Spleen (tissue), 3 donors: ENCODE data around the gene ASTE1.

Experiments
- POLR2A ChIP-seq, 3 donors: fragments of 450-650 bp; IDR thresholded peaks; one replicate each; pipeline ENCODE4 v1.5.1; 2017; ENCODE audit warnings: antibody characterized with exemption in 3 of 3, mild to moderate bottlenecking in 1 of 3
- POLR2AphosphoS5 ChIP-seq, 3 donors: sonication (generic); formaldehyde crosslinking; IDR thresholded peaks; one replicate each; pipeline ENCODE4 v1.5.1; 2017; ENCODE audit warnings: antibody characterized with exemption in 3 of 3

DNA sequence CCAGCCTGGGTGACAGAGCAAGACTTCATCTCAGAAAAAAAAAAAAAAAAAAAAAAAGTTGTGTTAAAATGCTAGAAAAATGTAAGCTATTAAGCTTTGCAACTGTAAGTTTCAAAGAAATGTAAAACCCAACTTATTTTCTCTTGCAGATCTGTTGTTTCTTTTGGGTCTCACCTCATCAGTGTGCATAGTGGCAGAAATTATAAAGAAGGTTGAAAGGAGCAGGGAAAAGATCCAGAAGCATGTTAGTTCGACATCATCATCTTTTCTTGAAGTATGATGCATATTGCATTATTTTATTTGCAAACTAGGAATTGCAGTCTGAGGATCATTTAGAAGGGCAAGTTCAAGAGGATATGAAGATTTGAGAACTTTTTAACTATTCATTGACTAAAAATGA lies 25.6 kb downstream of the ASTE1 start:
- TF ChIP-seq POLR2AphosphoS5 (IDR thresholded peaks at IDR 0.05) (no peak), POLR2A (IDR thresholded peaks at IDR 0.05) (no peak)
